Adrenal gland (tissue), 5 donors: ENCODE data around the gene RXYLT1.

Experiments used
- CTCF ChIP-seq, 6 experiments: fragments of 450-650 bp in 4 of 6; fragments of 200-600 bp in 2 of 6; sonication (generic) in 1 of 6; IDR thresholded peaks; 1 replicate in 5 of 6; 2 replicates in 1 of 6; pipeline versions ENCODE4 v1.5.1 to v1.8.0; 2016 to 2021; ENCODE audit warnings: antibody characterized with exemption in 6 of 6, mild to moderate bottlenecking in 2 of 6, moderate library complexity in 1 of 6
- POLR2A ChIP-seq, 2 donors: fragments of 450-650 bp; IDR thresholded peaks; one replicate each; pipeline ENCODE4 v1.6.1; 2017; ENCODE audit warnings: antibody characterized with exemption in 2 of 2, mild to moderate bottlenecking in 2 of 2, moderate library complexity in 1 of 2
- donor health status: DM: no; HTN: no; CAD: no.

GRCh38 chr12:63843254-63843720 is 63.6 kb downstream of the RXYLT1 start:
- no peak for TF ChIP-seq CTCF (IDR thresholded peaks at IDR 0.05)
- TF ChIP-seq POLR2A (IDR thresholded peaks at IDR 0.05) = no peak
